Measurements from ENCODE around the gene PNMT. TPM values are rescaled to one million over a fixed set of nuclear protein-coding genes. Genes with fewer than 3 reads are reported as not detected.
A peak's percentile ranks its signal among the peaks of the same experiment; 100 is the strongest.

Gene PNMT
- total and polyA plus RNA-seq, 7 donors: 5.9 to 15.3 (median 8.6) TPM

GRCh38 chr17:39711851-39712250 lies 43.6 kb downstream of the PNMT start:
- 90 to 93% (median 93%) methylated on average over 10 of the region's 10 CpGs for WGBS, 3 donors
- Histone ChIP-seq H3K27me3 (ENCODE audit: insufficient read depth in 3 of 3, low read length in 2 of 3) (no peaks in the 10 kb centered on the region), H3K27ac (no peak overlapping the region), H3K4me3 (no peak overlapping the region), H3K9me3 (no peaks in the 10 kb centered on the region), H3K4me1 (peaks cover 8% of the 10 kb centered on the region), H3K36me3 (ENCODE audit: insufficient read depth in 1 of 2, low read depth in 1 of 2) (peaks cover 0 to 95% of the 10 kb centered on the region in 2 donors)
- ATAC-seq (no peak), DNase-seq (peak in 1 of 2 donors; percentile 40)
- intact Hi-C loops (cut with DNase I): no loop called here
- TF ChIP-seq CTCF (IDR thresholded peaks at IDR 0.05): no peak

GRCh38 chr17:39714234-39714633 lies 46.0 kb downstream of the PNMT start:
- H3K36me3 ChIP-seq (ENCODE audit: insufficient read depth in 1 of 2, low read depth in 1 of 2): peaks cover 0 to 85% of the 10 kb centered on the region in 2 donors
- no peaks in the 10 kb centered on the region for H3K27me3 ChIP-seq (ENCODE audit: insufficient read depth in 3 of 3, low read length in 2 of 3)
- intact Hi-C loops (cut with DNase I): no loop called here
- 92 to 95% (median 94%) methylated on average over 4 of the region's 4 CpGs for WGBS, 3 donors
- TF ChIP-seq CTCF (IDR thresholded peaks at IDR 0.05): no peak
- ATAC-seq: no peak
- H3K9me3 ChIP-seq: no peaks in the 10 kb centered on the region
- no peak for DNase-seq
- no peak overlapping the region for H3K4me3 ChIP-seq
- no peak overlapping the region for H3K27ac ChIP-seq
- H3K4me1 ChIP-seq: peaks cover 8% of the 10 kb centered on the region

- intact Hi-C loops (cut with DNase I): no loop called here
- WGBS, 3 donors: 92 to 97% (median 95%) methylated on average over 18 of the region's 18 CpGs
- H3K4me1 ChIP-seq: peaks cover 8% of the 10 kb centered on the region
- H3K4me3 ChIP-seq: no peak overlapping the region
- no peaks in the 10 kb centered on the region for H3K27me3 ChIP-seq (ENCODE audit: insufficient read depth in 3 of 3, low read length in 2 of 3)
- no peak overlapping the region for H3K27ac ChIP-seq
- no peak for TF ChIP-seq CTCF (IDR thresholded peaks at IDR 0.05)
- ATAC-seq: no peak
- DNase-seq: no peak
- peaks cover 0 to 85% of the 10 kb centered on the region in 2 donors for H3K36me3 ChIP-seq (ENCODE audit: insufficient read depth in 1 of 2, low read depth in 1 of 2)
- no peaks in the 10 kb centered on the region for H3K9me3 ChIP-seq
Observed at GRCh38 chr17:39715375-39716072, 47.3 kb downstream of the PNMT start.

GRCh38 chr17:39716073-39716818 lies 48.0 kb downstream of the PNMT start:
- H3K27me3 ChIP-seq (ENCODE audit: insufficient read depth in 3 of 3, low read length in 2 of 3): no peaks in the 10 kb centered on the region
- H3K27ac ChIP-seq: peak overlapping the region; percentile 53
- DNase-seq: no peak
- intact Hi-C loops (cut with DNase I): no loop called here
- TF ChIP-seq CTCF (IDR thresholded peaks at IDR 0.05): no peak
- ATAC-seq: peak in 3 of 4 donors; percentile 56 to 67 (median 67)
- 66 to 79% (median 73%) methylated on average over 15 of the region's 15 CpGs for WGBS, 3 donors
- no peaks in the 10 kb centered on the region for H3K9me3 ChIP-seq
- H3K4me3 ChIP-seq: no peak overlapping the region
- peaks cover 0 to 83% of the 10 kb centered on the region in 2 donors for H3K36me3 ChIP-seq (ENCODE audit: insufficient read depth in 1 of 2, low read depth in 1 of 2)
- peaks cover 8% of the 10 kb centered on the region for H3K4me1 ChIP-seq
